Hepatocyte (in vitro differentiated cells): ENCODE measurements around the gene EXD1.

Experiments used
- EZH2 ChIP-seq: fragments of 200-600 bp; sonication (generic); IDR thresholded peaks from 2 replicates; pipeline ENCODE4 v1.6.1; 2016; ENCODE audit warnings: antibody characterized with exemption, mild to moderate bottlenecking, borderline replicate concordance
- TF ChIP-seq, protein P1 (sequence below): fragments of 200-600 bp; sonication (generic); IDR thresholded peaks from 2 replicates; pipeline ENCODE4 v1.5.1; 2016; ENCODE audit warnings: antibody characterized with exemption, mild to moderate bottlenecking; ENCODE audit not compliant: poor library complexity

DNA sequence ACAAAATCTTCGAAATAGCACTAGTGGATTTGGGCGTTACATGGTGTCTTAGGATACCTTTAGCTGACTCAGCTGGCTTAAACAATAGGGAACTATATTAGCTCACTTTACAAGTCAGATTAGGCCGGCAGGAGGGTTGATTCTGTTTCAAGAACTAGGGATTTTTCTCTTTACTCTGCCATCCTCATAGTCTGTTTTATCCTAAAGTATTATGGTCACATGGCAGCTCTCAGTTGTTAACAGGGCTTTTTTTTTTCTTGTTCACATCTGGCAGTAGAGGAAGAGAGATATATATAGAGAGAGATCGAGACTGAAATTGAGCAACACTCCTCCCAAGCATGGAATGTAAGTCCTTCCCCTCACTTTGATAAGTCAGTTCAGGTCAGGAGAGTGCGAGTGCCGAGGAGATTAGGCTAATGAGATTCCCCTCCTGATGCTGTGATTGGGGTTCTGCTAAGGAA lies 33.4 kb upstream of the EXD1 start:
- TF ChIP-seq, protein P1, sequence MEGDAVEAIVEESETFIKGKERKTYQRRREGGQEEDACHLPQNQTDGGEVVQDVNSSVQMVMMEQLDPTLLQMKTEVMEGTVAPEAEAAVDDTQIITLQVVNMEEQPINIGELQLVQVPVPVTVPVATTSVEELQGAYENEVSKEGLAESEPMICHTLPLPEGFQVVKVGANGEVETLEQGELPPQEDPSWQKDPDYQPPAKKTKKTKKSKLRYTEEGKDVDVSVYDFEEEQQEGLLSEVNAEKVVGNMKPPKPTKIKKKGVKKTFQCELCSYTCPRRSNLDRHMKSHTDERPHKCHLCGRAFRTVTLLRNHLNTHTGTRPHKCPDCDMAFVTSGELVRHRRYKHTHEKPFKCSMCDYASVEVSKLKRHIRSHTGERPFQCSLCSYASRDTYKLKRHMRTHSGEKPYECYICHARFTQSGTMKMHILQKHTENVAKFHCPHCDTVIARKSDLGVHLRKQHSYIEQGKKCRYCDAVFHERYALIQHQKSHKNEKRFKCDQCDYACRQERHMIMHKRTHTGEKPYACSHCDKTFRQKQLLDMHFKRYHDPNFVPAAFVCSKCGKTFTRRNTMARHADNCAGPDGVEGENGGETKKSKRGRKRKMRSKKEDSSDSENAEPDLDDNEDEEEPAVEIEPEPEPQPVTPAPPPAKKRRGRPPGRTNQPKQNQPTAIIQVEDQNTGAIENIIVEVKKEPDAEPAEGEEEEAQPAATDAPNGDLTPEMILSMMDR = no peak
- TF ChIP-seq EZH2 = no peak
